Lower lobe of right lung (tissue), 2 donors: ENCODE results near the gene LBHD1. TPM values are rescaled to one million over a fixed set of nuclear protein-coding genes. Genes with fewer than 3 reads are reported as not detected.
A peak's percentile ranks its signal among the peaks of the same experiment; 100 is the strongest.
"Not testable (repeated sequence)": the region's sequence is repeated elsewhere in the genome, so short reads cannot be mapped to it uniquely, and the experiment has no call there.

Source experiments
- ATAC-seq, 2 donors: fragments of 200-7000 bp; cut with Tn5 transposase; one replicate each; pipeline ENCODE4 v1.9.1; 2020 to 2022; ENCODE audit warnings: mild to moderate bottlenecking in 2 of 2, moderate library complexity in 2 of 2
- DNase-seq: peaks from one replicate; pipeline ENCODE4 v3.0.0-alpha.2; 2020
- H3K27ac ChIP-seq: fragments of 200-600 bp; one replicate; pipeline ENCODE4 v1.8.0; 2022
- H3K27me3 ChIP-seq: fragments of 200-600 bp; one replicate; pipeline ENCODE4 v1.8.0; 2022; ENCODE audit warnings: low read depth
- H3K36me3 ChIP-seq: fragments of 200-600 bp; one replicate; pipeline ENCODE4 v1.8.0; 2022; ENCODE audit warnings: mild to moderate bottlenecking
- H3K4me1 ChIP-seq: fragments of 200-600 bp; one replicate; pipeline ENCODE4 v1.8.0; 2022
- H3K4me3 ChIP-seq: fragments of 200-600 bp; one replicate; pipeline ENCODE4 v1.8.0; 2022; ENCODE audit warnings: mild to moderate bottlenecking
- H3K9me3 ChIP-seq: fragments of 200-600 bp; one replicate; pipeline ENCODE4 v1.8.0; 2022
- intact Hi-C: fragments of 100-400 bp; cut with DNase I; formaldehyde crosslinking; loops from one replicate; pipeline ENCODE4 v1.11.0; 2022
- total RNA-seq: library from RNA; stranded (reverse); fragmentation: NEBNext Ultra II Directional; extraction: Animal tissue kit (Norgen Biotek cat#: 25700); gene quantifications from one replicate; pipeline ENCODE4 v1.2.1, GENCODE V29; 2021
- TF ChIP-seq, protein P1 (sequence below): fragments of 200-600 bp; IDR thresholded peaks from one replicate; pipeline ENCODE4 v1.8.0; 2022; ENCODE audit warnings: antibody characterized with exemption, mild to moderate bottlenecking
- donor health status: DM: no; HTN: yes; CAD: no; lungs with severe emphysema.

LBHD1 gene
- total RNA-seq, 1 donor from 2014 or later: 11.1 TPM

DNA sequence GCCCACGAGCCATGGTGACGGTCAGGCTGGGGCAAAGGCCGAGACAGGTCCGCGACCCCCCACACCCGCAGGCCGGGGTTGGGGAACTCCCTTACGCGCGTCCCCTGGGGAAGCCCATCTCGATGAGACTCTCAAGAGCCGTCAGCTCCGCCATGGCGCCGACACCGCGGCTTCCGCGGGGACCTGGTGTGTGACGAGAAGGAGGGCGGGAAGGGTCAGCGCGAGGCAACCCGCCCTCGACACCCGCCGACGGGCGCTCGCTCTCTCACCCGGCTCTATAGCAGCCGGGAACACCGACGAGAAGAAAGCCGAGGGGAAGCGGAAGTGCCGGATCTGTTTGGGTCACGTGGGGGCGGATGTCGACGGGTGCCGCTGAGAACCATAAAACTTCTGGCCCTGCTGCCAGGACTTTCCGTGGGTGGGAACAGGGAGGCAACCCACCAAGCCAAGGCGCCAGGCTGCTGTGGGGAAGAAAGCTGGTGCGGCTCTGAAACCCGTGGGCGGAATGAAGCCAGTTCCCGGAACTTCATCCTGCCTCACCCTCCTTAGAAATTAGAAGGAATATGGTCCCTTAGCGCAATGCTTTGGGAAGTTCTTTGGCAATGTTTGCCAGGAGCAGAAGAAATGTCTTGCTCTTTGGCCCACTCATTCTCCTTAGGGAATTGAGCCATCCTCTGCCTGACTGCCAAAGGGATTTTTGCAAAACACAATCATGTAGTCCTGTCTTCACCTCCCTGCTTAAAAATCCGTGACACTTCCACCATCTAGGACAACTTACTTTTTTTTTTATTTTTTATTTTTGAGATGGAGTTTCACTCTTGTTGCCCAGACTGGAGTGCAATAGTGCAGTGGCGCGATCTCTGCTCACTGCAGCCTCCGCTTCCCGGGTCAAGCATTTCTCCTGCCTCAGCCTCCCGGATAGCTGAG, 7.0 kb upstream of the LBHD1 start, which contains the start of gene UBXN1:
UBXN1 (minus strand) TSS at position 304 of the 927 bp plus-strand sequence; CDS start at position 154, 150 bp downstream.
- DNase-seq (peak; percentile 94), ATAC-seq (peak; percentile 93 to 95)
- intact Hi-C loops: no loop called here
- Histone ChIP-seq H3K9me3 (no peaks in the 10 kb centered on the region), H3K36me3 (peaks cover 39% of the 10 kb centered on the region), H3K27me3 (no peaks in the 10 kb centered on the region), H3K27ac (peak within 1 kb of the TSS; percentile 90), H3K4me1 (peaks cover 34% of the 10 kb centered on the region), H3K4me3 (peak within 1 kb of the TSS; percentile 97)
- TF ChIP-seq, protein P1, sequence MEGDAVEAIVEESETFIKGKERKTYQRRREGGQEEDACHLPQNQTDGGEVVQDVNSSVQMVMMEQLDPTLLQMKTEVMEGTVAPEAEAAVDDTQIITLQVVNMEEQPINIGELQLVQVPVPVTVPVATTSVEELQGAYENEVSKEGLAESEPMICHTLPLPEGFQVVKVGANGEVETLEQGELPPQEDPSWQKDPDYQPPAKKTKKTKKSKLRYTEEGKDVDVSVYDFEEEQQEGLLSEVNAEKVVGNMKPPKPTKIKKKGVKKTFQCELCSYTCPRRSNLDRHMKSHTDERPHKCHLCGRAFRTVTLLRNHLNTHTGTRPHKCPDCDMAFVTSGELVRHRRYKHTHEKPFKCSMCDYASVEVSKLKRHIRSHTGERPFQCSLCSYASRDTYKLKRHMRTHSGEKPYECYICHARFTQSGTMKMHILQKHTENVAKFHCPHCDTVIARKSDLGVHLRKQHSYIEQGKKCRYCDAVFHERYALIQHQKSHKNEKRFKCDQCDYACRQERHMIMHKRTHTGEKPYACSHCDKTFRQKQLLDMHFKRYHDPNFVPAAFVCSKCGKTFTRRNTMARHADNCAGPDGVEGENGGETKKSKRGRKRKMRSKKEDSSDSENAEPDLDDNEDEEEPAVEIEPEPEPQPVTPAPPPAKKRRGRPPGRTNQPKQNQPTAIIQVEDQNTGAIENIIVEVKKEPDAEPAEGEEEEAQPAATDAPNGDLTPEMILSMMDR: no peak

DNA sequence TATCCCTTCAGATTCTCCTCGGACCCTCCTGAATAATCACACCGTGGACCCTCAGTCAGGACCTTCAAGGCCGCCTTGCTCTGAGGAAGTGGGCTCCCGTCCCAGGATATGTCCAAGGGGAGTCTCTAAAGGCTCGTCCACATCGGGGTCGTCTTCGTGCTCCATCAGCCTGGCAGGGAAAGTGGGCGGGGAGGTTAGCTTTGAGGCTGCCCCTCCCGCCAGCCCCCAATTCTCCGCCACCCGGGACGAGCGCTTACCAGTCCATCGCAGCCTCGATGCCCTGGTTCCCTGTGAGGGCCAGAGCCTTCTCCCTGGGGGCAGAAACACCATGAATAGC, 6.3 kb upstream of the LBHD1 start:
- TF ChIP-seq, protein P1: no peak
- Histone ChIP-seq H3K9me3 (no peaks in the 10 kb centered on the region), H3K4me1 (peaks cover 37% of the 10 kb centered on the region), H3K36me3 (peaks cover 45% of the 10 kb centered on the region), H3K27me3 (no peaks in the 10 kb centered on the region), H3K27ac (peak overlapping the region; percentile 90), H3K4me3 (peak overlapping the region; percentile 97)
- DNase-seq: no peak
- ATAC-seq: no peak
- intact Hi-C loops: no loop called here

DNA sequence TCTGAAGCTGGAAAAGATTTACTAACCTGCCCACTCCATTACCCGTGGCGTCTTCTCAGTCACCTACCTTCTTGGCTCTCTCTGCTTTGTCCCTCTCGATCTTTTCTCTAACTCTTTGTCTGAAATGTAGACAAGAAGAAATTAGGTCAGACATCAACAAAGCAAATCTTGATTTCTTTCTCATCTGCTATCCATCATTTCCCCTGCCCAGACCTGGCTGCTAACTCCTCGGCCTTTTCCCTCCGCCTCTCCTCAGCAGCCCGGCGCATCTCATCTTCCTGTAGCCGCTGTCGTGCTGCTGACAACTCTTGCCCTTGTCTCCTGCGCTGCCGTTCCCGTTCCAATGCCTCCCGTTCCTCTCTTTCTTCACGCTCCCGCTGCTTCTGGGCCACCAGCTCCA, 5.6 kb upstream of the LBHD1 start:
- Histone ChIP-seq H3K27me3 (no peaks in the 10 kb centered on the region), H3K4me3 (peak overlapping the region; percentile 97), H3K36me3 (peaks cover 50% of the 10 kb centered on the region), H3K4me1 (peaks cover 43% of the 10 kb centered on the region), H3K9me3 (no peaks in the 10 kb centered on the region), H3K27ac (no peak overlapping the region)
- TF ChIP-seq, protein P1: no peak
- intact Hi-C loops: no loop called here
- ATAC-seq (no peak), DNase-seq (no peak)

DNA sequence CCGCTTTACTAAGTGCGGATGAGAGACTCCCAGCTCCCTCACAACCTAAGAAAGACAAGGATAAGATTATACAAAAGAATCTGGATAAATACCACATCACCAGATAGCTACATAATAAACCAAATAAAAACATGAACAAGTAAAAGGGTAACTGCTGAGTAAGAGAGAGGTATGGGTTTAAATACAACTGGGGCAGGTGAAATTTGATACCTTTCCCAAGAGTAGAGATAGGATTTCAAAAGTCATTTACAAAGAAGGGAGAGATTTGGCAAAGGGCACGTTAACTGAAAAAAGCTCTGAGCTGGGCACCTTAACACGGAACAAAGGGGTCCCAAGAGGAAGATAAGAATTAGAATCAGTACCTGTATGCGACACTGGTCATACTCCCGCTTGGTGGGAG, 5.1 kb upstream of the LBHD1 start:
- Histone ChIP-seq H3K4me1 (peaks cover 49% of the 10 kb centered on the region), H3K4me3 (no peak overlapping the region), H3K27me3 (no peaks in the 10 kb centered on the region), H3K27ac (no peak overlapping the region), H3K36me3 (peaks cover 50% of the 10 kb centered on the region), H3K9me3 (no peaks in the 10 kb centered on the region)
- TF ChIP-seq, protein P1: no peak
- intact Hi-C loops: no loop called here
- DNase-seq (no peak), ATAC-seq (no peak)

DNA sequence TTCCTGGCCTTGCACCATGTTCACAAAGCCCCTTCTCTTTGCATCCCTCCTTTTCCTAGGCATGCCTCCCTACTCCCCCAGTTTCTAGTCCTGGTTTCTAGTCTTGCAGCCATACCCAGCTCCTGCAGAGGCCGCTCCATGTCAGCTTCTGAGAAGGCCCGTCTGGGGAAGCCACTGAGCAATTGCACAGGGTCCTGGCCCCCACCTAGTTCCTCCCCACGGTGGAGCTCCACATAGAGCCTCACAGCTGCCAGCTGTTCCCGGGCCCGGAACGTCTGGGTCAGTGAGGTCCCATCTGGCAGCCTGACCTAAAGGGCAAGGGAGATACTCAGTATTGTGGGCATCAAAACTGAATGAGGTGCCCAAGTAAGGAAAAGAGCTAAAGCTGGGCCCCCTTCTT, 4.6 kb upstream of the LBHD1 start:
- intact Hi-C loops: no loop called here
- Histone ChIP-seq H3K27ac (no peak overlapping the region), H3K4me3 (no peak overlapping the region), H3K9me3 (no peaks in the 10 kb centered on the region), H3K36me3 (peaks cover 50% of the 10 kb centered on the region), H3K27me3 (no peaks in the 10 kb centered on the region), H3K4me1 (peaks cover 50% of the 10 kb centered on the region)
- TF ChIP-seq, protein P1: no peak
- no peak for ATAC-seq
- DNase-seq: no peak

DNA sequence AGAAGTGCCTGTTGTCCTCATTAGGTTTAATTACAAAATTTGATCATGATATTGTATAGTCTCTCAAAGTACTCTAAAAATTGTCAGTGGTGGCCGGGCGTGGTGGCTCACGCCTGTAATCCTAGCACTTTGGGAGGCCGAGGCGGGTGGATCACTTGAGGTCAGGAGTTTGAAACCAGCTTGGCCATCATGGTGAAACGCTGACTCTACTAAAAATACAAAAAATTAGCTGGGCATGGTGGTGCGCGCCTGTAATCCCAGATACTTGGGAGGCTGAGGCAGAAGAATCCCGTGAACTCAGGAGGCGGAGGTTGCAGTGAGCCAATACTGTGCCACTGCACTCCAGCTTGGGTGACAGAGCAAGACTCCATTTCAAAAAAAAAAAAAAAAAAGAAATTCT, 3.3 kb upstream of the LBHD1 start:
- DNase-seq, H3K4me3 ChIP-seq, intact Hi-C loops, ATAC-seq, H3K9me3 ChIP-seq, H3K27me3 ChIP-seq, H3K27ac ChIP-seq: not testable (repeated sequence)
- Histone ChIP-seq H3K36me3 (peaks cover 50% of the 10 kb centered on the region), H3K4me1 (peaks cover 50% of the 10 kb centered on the region)
